Measurements from ENCODE around the gene STAT5B. TPM values are rescaled to one million over a fixed set of nuclear protein-coding genes. Genes with fewer than 3 reads are reported as not detected.

The STAT5B gene
- total RNA-seq, 1 donor: 23.0 TPM

DNA sequence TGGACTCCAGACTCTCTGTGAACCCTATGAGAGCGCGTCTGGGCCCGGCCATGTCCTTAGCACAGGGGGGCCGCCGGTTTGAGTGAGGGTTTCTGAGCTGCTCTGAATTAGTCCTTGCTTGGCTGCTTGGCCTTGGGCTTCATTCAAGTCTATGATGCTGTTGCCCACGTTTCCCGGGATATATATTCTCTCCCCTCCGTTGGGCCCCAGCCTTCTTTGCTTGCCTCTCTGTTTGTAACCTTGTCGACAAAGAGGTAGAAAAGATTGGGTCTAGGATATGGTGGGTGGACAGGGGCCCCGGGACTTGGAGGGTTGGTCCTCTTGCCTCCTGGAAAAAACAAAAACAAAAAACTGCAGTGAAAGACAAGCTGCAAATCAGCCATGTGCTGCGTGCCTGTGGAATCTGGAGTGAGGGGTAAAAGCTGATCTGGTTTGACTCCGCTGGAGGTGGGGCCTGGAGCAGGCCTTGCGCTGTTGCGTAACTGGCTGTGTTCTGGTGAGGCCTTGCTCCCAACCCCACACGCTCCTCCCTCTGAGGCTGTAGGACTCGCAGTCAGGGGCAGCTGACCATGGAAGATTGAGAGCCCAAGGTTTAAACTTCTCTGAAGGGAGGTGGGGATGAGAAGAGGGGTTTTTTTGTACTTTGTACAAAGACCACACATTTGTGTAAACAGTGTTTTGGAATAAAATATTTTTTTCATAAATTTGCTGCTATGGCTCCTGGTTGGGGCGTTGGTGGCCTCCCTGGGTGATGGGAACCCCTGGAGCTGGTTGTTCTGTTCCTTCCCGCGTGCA lies 35.2 kb upstream of the STAT5B start:
- no peak overlapping the region for H3K4me3 ChIP-seq (ENCODE audit: low read depth, low read length)
- TF ChIP-seq, protein P1, sequence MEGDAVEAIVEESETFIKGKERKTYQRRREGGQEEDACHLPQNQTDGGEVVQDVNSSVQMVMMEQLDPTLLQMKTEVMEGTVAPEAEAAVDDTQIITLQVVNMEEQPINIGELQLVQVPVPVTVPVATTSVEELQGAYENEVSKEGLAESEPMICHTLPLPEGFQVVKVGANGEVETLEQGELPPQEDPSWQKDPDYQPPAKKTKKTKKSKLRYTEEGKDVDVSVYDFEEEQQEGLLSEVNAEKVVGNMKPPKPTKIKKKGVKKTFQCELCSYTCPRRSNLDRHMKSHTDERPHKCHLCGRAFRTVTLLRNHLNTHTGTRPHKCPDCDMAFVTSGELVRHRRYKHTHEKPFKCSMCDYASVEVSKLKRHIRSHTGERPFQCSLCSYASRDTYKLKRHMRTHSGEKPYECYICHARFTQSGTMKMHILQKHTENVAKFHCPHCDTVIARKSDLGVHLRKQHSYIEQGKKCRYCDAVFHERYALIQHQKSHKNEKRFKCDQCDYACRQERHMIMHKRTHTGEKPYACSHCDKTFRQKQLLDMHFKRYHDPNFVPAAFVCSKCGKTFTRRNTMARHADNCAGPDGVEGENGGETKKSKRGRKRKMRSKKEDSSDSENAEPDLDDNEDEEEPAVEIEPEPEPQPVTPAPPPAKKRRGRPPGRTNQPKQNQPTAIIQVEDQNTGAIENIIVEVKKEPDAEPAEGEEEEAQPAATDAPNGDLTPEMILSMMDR (IDR thresholded peaks at IDR 0.05; ENCODE audit: insufficient read depth, low read length): no peak
- peak; percentile 93 for DNase-seq (ENCODE audit: low read depth)

DNA sequence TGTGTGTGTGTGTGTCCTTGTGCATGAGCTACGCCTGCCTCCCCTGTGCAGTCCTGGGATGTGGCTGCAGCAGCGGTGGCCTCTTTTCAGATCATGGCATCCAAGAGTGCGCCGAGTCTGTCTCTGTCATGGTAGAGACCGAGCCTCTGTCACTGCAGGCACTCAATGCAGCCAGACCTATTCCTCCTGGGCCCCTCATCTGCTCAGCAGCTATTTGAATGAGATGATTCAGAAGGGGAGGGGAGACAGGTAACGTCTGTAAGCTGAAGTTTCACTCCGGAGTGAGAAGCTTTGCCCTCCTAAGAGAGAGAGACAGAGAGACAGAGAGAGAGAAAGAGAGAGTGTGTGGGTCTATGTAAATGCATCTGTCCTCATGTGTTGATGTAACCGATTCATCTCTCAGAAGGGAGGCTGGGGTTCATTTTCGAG lies 34.6 kb upstream of the STAT5B start:
- H3K4me3 ChIP-seq (ENCODE audit: low read depth, low read length): no peak overlapping the region
- DNase-seq (ENCODE audit: low read depth): no peak
- TF ChIP-seq, protein P1 (IDR thresholded peaks at IDR 0.05; ENCODE audit: insufficient read depth, low read length): no peak

- TF ChIP-seq, protein P1 (IDR thresholded peaks at IDR 0.05; ENCODE audit: insufficient read depth, low read length): peak; percentile 11
- DNase-seq (ENCODE audit: low read depth): no peak
- H3K4me3 ChIP-seq (ENCODE audit: low read depth, low read length): no peak overlapping the region
Observed at GRCh38 chr17:42309986-42310786, 34.0 kb upstream of the STAT5B start.

DNA sequence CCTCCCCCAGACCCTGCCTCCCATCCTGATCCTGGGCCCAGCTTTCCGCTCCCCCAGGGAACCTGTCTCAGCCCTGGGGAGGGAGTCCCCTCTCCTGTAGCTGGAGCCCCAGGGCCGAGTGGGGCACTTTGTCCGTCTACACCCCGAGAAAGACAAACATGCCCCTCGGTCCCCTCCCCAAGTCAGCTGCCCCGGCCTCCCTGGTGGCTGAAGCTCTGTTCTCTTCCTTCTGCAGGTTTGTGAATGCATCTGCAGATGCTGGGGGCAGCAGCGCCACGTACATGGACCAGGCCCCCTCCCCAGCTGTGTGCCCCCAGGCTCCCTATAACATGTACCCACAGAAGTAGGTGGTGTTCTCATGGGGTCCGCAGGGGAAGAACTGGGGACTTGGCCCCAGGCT lies 33.0 kb upstream of the STAT5B start:
- TF ChIP-seq, protein P1 (IDR thresholded peaks at IDR 0.05; ENCODE audit: insufficient read depth, low read length): no peak
- DNase-seq (ENCODE audit: low read depth): no peak
- H3K4me3 ChIP-seq (ENCODE audit: low read depth, low read length): no peak overlapping the region

GRCh38 chr17:42308446-42308845 lies 32.3 kb upstream of the STAT5B start:
- DNase-seq (ENCODE audit: low read depth): no peak
- H3K4me3 ChIP-seq (ENCODE audit: low read depth, low read length): no peak overlapping the region
- TF ChIP-seq, protein P1 (IDR thresholded peaks at IDR 0.05; ENCODE audit: insufficient read depth, low read length): no peak

- no peak for DNase-seq (ENCODE audit: low read depth)
- TF ChIP-seq, protein P1 (IDR thresholded peaks at IDR 0.05; ENCODE audit: insufficient read depth, low read length): no peak
- H3K4me3 ChIP-seq (ENCODE audit: low read depth, low read length): no peak overlapping the region
Observed at GRCh38 chr17:42307362-42307927, 31.3 kb upstream of the STAT5B start.
